Keratinocyte (primary cell): ENCODE results near the gene KMT5C.

Source experiments
- EZH2 ChIP-seq: IDR thresholded peaks from one replicate; pipeline ENCODE4 v1.6.1; 2012; ENCODE audit warnings: inconsistent platforms, mild to moderate bottlenecking, low read length, moderate library complexity
- TF ChIP-seq, protein P1 (sequence below), 3 experiments: IDR thresholded peaks in 1 of 3; conservative IDR thresholded peaks in 1 of 3; optimal IDR thresholded peaks in 1 of 3; 2 replicates in 2 of 3; 3 replicates in 1 of 3; pipeline versions ENCODE3 to v1.5.1; 2011; ENCODE audit warnings: low read length in 3 of 3, mild to moderate bottlenecking in 3 of 3, moderate library complexity in 2 of 3, control low read depth in 1 of 3, inconsistent platforms in 1 of 3; ENCODE audit not compliant: insufficient read depth in 2 of 3; ENCODE audit errors: extremely low read depth in 1 of 3

DNA sequence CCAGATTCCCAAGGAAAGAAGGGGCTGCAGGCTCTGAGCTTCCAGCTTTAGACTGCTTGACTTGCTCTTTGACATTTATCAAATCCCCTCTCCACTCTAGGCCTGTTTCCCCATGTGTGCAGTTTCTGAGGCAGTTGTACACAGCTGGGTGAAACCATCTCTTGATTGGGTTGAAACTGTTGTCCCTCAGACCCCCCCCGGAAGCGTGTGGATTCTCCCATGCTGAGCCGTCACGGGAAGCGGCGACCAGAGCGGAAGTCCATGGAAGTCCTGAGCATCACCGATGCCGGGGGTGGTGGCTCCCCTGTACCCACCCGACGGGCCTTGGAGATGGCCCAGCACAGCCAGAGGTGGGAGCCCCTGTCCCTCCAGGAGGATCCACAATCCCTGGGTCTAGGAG lies 36.2 kb upstream of the KMT5C start:
- TF ChIP-seq, protein P1, sequence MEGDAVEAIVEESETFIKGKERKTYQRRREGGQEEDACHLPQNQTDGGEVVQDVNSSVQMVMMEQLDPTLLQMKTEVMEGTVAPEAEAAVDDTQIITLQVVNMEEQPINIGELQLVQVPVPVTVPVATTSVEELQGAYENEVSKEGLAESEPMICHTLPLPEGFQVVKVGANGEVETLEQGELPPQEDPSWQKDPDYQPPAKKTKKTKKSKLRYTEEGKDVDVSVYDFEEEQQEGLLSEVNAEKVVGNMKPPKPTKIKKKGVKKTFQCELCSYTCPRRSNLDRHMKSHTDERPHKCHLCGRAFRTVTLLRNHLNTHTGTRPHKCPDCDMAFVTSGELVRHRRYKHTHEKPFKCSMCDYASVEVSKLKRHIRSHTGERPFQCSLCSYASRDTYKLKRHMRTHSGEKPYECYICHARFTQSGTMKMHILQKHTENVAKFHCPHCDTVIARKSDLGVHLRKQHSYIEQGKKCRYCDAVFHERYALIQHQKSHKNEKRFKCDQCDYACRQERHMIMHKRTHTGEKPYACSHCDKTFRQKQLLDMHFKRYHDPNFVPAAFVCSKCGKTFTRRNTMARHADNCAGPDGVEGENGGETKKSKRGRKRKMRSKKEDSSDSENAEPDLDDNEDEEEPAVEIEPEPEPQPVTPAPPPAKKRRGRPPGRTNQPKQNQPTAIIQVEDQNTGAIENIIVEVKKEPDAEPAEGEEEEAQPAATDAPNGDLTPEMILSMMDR (optimal IDR thresholded peaks at IDR 0.05 in 1 of 3, IDR thresholded peaks at IDR 0.05 in 1 of 3, conservative IDR thresholded peaks at IDR 0.05 in 1 of 3; ENCODE audit: extremely low read depth in 1 of 3, insufficient read depth in 2 of 3, low read length in 3 of 3): no peak
- TF ChIP-seq EZH2: no peak
